ENCODE results near the gene NXPH3.
A peak's percentile ranks its signal among the peaks of the same experiment; 100 is the strongest.

Gene NXPH3

DNA sequence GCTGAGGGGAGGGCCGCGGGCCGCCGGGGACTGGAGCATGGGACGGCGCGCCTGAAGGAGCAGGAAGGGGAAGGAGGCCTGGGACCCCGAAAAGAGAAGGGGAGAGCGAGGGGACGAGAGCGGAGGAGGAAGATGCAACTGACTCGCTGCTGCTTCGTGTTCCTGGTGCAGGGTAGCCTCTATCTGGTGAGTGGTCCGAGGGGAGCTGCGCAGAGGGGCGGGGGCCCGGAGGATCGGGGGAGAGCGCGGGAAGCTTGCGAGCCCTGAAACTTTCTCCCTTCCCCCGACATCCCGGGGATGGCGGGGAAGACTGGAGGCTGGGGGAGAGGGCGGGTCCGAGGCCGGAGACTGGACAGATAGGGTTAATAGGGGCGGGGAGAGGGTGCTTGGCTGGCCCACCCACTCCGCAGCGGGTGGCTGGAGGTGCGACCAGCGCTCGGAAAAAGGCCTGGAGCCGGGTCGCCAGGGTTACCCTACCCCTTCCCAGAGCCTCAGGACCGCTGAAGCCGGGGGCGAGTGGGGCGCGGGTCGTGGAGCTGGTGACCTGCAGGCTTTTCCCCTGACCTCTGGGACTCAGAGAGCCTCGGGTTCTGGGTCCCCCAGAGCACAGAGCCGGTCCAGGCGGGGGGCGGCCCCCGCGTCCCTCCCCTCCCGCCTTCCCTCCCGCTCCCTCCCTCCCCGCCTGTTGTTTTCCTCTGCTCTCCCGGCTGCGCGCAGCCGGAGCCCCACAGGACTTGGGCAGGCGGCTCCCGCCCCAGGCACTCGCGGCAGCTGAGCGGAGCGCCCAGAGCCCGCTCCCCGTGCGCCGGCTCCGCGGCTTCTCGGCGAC lies 631 bp downstream of the NXPH3 start:
- DNase-seq: peak; percentile 34

- no peak for DNase-seq
These were observed 1.4 kb downstream of the NXPH3 start for GRCh38 chr17:49576917-49577649.

- DNase-seq: no peak
These were observed 1.9 kb downstream of the NXPH3 start for GRCh38 chr17:49577650-49577934.

DNA sequence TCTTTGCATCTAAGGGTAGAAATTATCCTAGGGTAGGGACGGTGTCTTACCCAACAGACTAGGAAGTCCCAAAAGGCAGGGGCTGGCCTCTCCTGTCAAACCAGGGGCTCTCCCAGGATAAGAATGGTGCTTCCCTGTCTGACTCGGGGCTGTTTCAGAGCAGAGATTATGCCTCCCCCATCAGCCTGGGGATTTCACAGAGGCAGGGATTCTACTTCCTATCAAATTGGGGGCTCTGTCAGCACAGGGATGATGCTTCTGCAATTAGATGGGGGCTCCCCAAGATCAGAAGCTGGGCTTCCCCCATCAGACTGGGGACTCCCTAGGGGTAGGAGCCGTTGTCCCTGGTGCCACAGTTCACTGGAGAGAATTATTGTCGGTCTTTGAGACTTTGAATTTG lies 2.3 kb downstream of the NXPH3 start:
- no peak for DNase-seq

DNA sequence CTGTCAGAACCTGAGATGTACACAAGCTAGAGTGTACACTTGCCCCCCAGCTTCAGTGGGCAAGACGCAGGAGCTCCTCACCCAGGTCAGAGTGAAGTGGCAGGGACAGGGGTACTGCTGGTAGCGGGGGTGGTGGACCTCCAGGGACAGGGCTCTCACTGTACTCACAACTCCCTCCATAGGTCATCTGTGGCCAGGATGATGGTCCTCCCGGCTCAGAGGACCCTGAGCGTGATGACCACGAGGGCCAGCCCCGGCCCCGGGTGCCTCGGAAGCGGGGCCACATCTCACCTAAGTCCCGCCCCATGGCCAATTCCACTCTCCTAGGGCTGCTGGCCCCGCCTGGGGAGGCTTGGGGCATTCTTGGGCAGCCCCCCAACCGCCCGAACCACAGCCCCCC lies 2.7 kb downstream of the NXPH3 start:
- no peak for DNase-seq

GRCh38 chr17:49578952-49579500 lies 3.4 kb downstream of the NXPH3 start:
- DNase-seq: no peak

- DNase-seq: no peak
These were observed 3.9 kb downstream of the NXPH3 start for GRCh38 chr17:49579522-49579921.

GRCh38 chr17:49580055-49580721 lies 4.5 kb downstream of the NXPH3 start:
- DNase-seq: no peak

DNA sequence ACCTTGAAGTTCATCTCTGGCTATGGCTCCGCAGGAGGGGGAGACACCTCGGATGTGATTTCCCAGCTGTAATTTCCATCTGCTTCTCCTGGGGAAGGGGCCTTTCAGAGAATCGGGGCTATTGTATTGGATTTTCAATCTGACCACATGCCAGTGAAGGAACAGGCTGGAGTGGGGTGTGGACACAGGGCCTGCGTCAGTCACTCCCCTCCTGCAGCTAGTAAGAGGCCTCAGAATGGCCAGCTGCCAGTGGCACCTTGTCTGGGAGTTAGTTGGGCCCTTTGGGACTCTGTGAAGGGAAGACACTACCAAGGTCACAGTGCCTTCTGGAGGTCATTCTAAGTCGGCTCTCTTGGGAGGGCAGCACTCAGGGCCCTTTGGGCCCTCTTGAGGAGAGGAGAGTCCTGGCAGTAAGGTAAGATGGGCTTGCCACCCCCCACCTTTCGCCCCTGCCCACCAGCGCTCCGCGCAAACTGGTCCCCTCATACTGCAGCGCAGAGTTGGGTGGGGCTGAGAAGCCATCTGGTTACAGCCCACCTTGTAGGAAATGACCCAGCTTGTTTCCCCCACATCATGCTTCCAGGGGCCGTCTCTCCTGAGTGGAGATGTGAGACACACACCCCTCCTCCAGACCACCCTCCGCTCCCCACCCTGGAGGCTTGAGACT lies 5.4 kb downstream of the NXPH3 start:
- DNase-seq: no peak

DNA sequence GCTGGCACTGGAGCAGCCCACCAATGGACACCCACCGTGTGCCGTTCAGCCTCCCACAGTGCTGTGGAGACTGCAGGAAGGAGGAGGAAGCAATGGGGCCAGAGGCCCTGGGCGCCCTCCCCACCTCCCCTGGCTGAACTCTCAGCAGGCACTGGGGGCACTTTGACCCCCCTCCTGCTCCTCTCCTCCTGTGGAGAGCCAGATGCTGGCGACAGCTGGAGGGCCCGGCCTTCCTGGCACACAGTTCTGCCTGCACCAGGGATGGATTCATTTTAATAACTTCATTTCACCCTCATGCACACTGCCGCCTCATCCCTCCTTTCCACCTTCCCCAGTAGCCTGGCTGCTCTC lies 6.0 kb downstream of the NXPH3 start:
- no peak for DNase-seq

DNA sequence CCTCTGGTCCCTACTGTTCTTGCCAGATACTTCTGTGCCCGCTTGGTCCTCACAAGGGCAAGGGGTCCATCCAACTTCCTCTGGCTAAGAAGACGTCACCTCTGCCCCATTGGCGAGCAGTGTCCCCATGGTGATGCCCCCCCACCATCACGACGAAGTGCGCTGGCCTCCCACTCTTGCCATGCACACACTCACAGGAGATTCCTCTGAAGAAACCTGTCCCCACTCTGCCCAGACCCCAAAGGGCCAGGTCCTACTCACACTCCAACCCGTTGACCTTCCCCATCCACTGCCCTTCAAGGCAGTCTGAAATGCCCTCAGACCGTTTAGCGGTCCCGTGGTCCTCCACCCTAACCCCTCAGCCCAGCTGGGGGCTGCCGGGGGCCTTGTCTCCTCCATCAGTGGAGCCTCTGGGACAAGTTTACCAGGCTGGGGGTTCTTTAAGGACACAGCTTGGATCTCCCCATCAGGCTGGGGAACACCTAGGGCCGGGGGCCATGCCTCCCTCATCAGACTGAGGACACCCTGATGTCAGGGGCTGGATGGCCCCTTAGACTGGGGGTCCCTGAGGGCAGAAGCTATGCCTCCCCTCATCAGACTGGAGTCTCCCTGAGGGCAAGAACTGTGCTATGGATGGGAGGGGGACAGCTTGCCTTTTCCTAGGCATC lies 6.5 kb downstream of the NXPH3 start:
- no peak for DNase-seq

- DNase-seq: peak; percentile 43
These were observed 7.1 kb downstream of the NXPH3 start for GRCh38 chr17:49582789-49583188.

GRCh38 chr17:49583226-49583625 lies 7.6 kb downstream of the NXPH3 start:
- DNase-seq: no peak

- DNase-seq: no peak
These were observed 8.2 kb downstream of the NXPH3 start for GRCh38 chr17:49583889-49584288.

DNA sequence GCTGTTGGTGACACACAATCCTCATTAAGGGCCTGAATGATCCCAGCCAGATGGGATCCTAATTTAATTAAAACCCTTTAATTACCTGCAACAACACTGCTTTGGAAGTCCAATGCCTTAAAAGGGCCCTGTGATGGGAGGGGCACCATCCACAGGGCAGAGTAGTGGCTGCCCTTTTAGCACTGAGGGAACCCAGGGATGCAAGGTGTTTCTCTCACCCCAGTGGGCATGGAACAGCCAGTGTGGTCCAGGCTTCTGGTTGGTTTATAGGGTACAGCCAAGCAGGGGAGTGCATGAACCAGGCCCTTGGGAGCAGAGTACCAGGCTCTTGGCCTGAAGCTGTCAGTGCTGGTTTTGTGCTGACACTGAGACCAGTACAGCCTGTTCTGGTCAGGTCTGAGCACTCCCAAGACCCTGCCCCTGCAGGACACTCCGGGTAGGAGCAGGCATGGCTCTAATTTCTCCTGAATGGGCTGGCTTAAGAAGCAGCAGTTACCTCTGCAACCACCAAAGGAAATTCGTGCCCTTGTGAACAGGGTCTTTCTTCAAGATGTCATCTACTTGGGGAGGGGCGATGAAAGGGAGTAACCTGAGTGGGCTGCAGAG lies 9.9 kb downstream of the NXPH3 start:
- DNase-seq: no peak

DNA sequence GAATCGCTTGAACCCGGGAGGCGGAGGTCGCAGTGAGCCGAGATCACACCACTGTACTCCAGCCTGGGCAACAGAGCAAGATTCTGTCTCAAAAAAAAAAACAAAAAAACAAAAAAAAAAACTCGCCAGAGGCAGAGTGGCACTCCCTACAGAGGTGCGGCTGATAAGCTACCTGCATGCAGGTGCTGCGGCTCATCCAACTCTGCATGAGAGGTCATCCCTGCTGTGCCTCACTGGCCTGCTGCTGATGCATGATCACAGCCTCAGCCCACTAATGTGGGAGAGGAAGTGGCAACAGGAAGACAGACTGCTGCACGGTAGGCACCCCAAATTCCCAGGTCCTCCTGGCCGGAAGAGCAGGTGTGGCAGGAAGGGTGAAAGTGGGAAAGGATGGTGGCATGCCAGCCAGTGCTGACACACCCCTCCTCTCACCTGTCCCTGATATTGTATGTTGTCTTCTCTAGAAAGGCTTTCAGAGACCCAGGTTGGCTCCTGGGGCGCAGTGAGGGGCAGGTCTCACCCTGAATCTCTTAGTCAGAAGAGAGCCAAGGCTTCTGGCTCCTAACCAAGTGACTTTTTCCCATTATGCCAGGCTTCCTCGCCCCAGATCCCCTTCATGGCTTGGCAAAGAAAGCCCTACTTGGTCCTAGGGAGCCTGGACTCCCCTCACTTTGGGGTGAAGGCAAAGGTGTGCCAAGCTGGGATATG lies 11.8 kb downstream of the NXPH3 start:
- DNase-seq: no peak

GRCh38 chr17:49588312-49588711 lies 12.6 kb downstream of the NXPH3 start:
- no peak for DNase-seq

- DNase-seq: peak; percentile 57
These were observed 13.3 kb downstream of the NXPH3 start for GRCh38 chr17:49588726-49589576.

- DNase-seq: no peak
These were observed 13.9 kb downstream of the NXPH3 start for GRCh38 chr17:49589577-49589927.

DNA sequence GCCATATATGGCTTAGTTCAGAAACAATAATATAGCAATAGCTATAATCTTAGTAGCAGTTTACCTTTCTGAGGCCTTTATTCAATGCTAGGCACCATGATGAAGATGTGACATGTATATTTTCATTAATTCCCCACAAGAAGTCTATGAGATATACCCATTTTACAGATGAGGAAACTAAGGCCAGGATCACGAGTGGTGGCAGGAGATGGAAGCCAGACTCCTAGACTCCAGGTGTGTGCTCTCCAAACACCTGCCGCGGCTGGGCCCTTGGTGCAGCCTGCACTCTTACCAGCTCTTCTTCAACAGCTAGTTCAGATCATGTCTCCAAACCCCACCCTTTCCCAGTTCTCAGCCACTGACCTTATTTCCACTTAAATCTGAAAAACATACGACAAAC lies 15.2 kb downstream of the NXPH3 start:
- DNase-seq: no peak

DNA sequence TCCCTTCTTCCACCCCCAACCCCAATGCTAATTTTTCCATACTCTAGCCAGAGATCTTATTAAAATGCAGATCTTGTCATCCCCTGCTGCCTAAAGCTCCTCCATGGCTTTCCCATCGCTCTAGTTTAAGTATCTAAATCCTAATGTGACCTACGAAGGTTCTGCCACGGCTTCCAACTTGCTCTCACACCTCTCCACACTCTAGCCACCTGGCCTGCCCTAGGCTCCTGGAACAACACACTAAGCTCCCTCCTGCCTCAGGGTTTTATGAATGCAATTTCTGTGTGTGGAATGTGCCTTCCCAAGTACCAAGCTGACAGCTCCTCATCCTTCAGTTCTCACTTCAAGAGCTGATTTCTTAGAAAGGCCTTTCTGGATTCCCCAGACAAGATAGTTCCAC lies 16.6 kb downstream of the NXPH3 start:
- DNase-seq: no peak

Measured in fibroblast of skin of right biceps (primary cell).